HepG2 (cell line): ENCODE measurements around the gene DLG2. TPM values are rescaled to one million over a fixed set of nuclear protein-coding genes. Genes with fewer than 3 reads are reported as not detected.
A peak's percentile ranks its signal among the peaks of the same experiment; 100 is the strongest.

ENCODE experiments used
- CEBPG ChIP-seq: IDR thresholded peaks from 2 replicates; pipeline ENCODE4 v1.6.1; 2016
- FOSL1 ChIP-seq: sonication (generic); formaldehyde crosslinking; IDR thresholded peaks from 2 replicates; pipeline ENCODE4 v1.9.0; 2021; ENCODE audit warnings: missing genetic modification reagents, borderline replicate concordance
- GZF1 ChIP-seq: sonication (generic); formaldehyde crosslinking; IDR thresholded peaks from 2 replicates; pipeline ENCODE4 v1.5.1; 2020; ENCODE audit warnings: mild to moderate bottlenecking, missing genetic modification reagents
- MEF2D ChIP-seq: sonication (generic); formaldehyde crosslinking; IDR thresholded peaks from 2 replicates; pipeline ENCODE4 v1.5.1; 2020; ENCODE audit warnings: mild to moderate bottlenecking, missing genetic modification reagents
- MEIS1 ChIP-seq: sonication (generic); formaldehyde crosslinking; IDR thresholded peaks from 2 replicates; pipeline ENCODE4 v1.9.0; 2021; ENCODE audit warnings: mild to moderate bottlenecking, missing genetic modification reagents, moderate library complexity, borderline replicate concordance
- NR2F6 ChIP-seq, 2 experiments: IDR thresholded peaks; 2 replicates each; pipeline ENCODE4 v1.6.1; 2016; ENCODE audit warnings: antibody characterized with exemption in 1 of 2, mild to moderate bottlenecking in 1 of 2
- PRDM10 ChIP-seq: sonication (generic); formaldehyde crosslinking; IDR thresholded peaks from 2 replicates; pipeline ENCODE4 v1.4.0; 2020; ENCODE audit warnings: low read depth, missing genetic modification reagents
- RARA ChIP-seq: IDR thresholded peaks from 2 replicates; pipeline ENCODE4 v1.6.1; 2016; ENCODE audit warnings: missing genetic modification reagents, missing compliant biosample characterization
- SCMH1 ChIP-seq: sonication (generic); formaldehyde crosslinking; IDR thresholded peaks from 2 replicates; pipeline ENCODE4 v1.9.0; 2021; ENCODE audit warnings: missing genetic modification reagents, mild to moderate bottlenecking, borderline replicate concordance
- STAT5B ChIP-seq: sonication (generic); formaldehyde crosslinking; IDR thresholded peaks from 2 replicates; pipeline ENCODE4 v1.4.0; 2020; ENCODE audit warnings: missing genetic modification reagents
- ZBTB38 ChIP-seq: sonication (generic); formaldehyde crosslinking; IDR thresholded peaks from 2 replicates; pipeline ENCODE4 v1.5.1; 2020; ENCODE audit warnings: mild to moderate bottlenecking, missing genetic modification reagents
- ZFP90 ChIP-seq: sonication (generic); formaldehyde crosslinking; IDR thresholded peaks from 2 replicates; pipeline ENCODE4 v1.8.0; 2022; ENCODE audit warnings: missing genetic modification reagents, mild to moderate bottlenecking, inconsistent platforms, borderline replicate concordance
- ZNF124 ChIP-seq: sonication (generic); formaldehyde crosslinking; IDR thresholded peaks from 2 replicates; pipeline ENCODE4 v1.4.0; 2020; ENCODE audit warnings: missing genetic modification reagents
- ZNF17 ChIP-seq: sonication (generic); formaldehyde crosslinking; IDR thresholded peaks from 2 replicates; pipeline ENCODE4 v1.5.0; 2020; ENCODE audit warnings: mild to moderate bottlenecking, missing genetic modification reagents
- ZNF773 ChIP-seq: sonication (generic); formaldehyde crosslinking; IDR thresholded peaks from 2 replicates; pipeline ENCODE4 v1.4.0; 2020; ENCODE audit warnings: missing genetic modification reagents, borderline replicate concordance
- ZSCAN22 ChIP-seq: sonication (generic); formaldehyde crosslinking; IDR thresholded peaks from 2 replicates; pipeline ENCODE4 v1.4.0; 2020; ENCODE audit warnings: mild to moderate bottlenecking, missing genetic modification reagents
- polyA plus RNA-seq, 8 experiments: library from polyadenylated mRNA; depleted of rRNA in 3 of 8; stranded (reverse) in 7 of 8; unstranded in 1 of 8; fragments of >200 nt; fragmentation: Illumina TruSeq in 4 of 8; extraction: Trizol in 4 of 8; gene quantifications; 2 replicates each; pipeline versions ENCODE4 v1.2.1 to v1.2.3, GENCODE V29; 2011 to 2016; ENCODE audit warnings: low read depth in 4 of 8, missing spikeins in 1 of 8, mixed read lengths in 1 of 8; ENCODE audit not compliant: insufficient read depth in 1 of 8
- total RNA-seq, 5 experiments: library from RNA; depleted of rRNA; stranded (reverse); fragments of >200 nt; fragmentation: Illumina TruSeq; extraction: Trizol; gene quantifications; 2 replicates each; pipeline ENCODE4 v1.2.3, GENCODE V29; 2016; ENCODE audit warnings: low read depth in 1 of 5
- TF ChIP-seq, protein P1 (sequence below): sonication (generic); formaldehyde crosslinking; IDR thresholded peaks from 2 replicates; pipeline ENCODE4 v1.8.1; 2023; ENCODE audit warnings: mild to moderate bottlenecking, missing genetic modification reagents
- TF ChIP-seq, protein P2 (sequence below): sonication (generic); formaldehyde crosslinking; IDR thresholded peaks from 2 replicates; pipeline ENCODE4; 2020; ENCODE audit warnings: missing genetic modification reagents, mild to moderate bottlenecking, borderline replicate concordance
- TF ChIP-seq, protein P3 (sequence below): sonication (generic); formaldehyde crosslinking; IDR thresholded peaks from 2 replicates; pipeline ENCODE4 v1.5.1; 2020; ENCODE audit warnings: missing genetic modification reagents, mild to moderate bottlenecking, borderline replicate concordance

DLG2 gene
- total and polyA plus RNA-seq, 2 of the 13 experiments (the other 11 are each of a cell fraction or from before 2014, with no cell fraction given) = 0.46 to 1.0 TPM

DNA sequence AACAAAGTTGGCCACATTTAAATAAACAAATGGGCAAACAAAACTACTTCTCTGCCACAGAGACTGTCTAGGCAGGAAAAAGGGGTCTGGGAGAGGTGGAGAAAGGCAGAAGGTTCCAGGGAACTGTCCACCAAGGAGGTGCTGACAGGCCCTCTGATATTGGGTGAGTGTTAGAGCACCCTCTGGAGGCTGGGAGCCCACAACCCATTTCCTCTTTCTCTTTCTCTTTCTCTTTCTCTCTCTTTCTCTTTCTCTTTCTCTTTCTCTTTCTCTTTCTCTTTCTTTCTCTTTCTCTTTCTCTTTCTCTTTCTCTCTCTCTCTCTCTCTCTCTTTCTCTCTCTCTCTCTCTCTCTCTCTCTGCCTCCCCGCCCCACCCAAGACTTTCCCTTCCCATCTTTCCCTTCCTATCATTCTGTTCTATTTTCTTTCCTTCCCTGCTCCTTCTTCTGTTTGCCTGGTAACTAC lies 912.8 kb downstream of the DLG2 start (continued):
- TF ChIP-seq MEIS1 (no peak), FOSL1 (CRISPR knock-in tag) (no peak), STAT5B (CRISPR knock-in tag) (peak; percentile 82; the same call in 1 of the 2 replicates), ZNF17 (CRISPR knock-in tag) (no peak), ZNF773 (CRISPR knock-in tag) (peak; percentile 65; the same call in 1 of the 2 replicates), PRDM10 (CRISPR knock-in tag) (no peak), MEF2D (0 out of 2 replicates have a peak, but pooled peaks have one; percentile 33), SCMH1 (CRISPR knock-in tag) (no peak), ZBTB38 (CRISPR knock-in tag) (no peak), ZSCAN22 (CRISPR knock-in tag) (no peak), CEBPG (CRISPR knock-in tag) (no peak), RARA (CRISPR knock-in tag) (peak; percentile 21; the same call in 1 of the 2 replicates), NR2F6 (IDR thresholded peaks at IDR 0.05) (no peak), NR2F6 (CRISPR knock-in tag; IDR thresholded peaks at IDR 0.05) (no peak), ZNF124 (CRISPR knock-in tag) (no peak), ZFP90 (CRISPR knock-in tag) (no peak), GZF1 (CRISPR knock-in tag) (no peak)
- TF ChIP-seq, protein P1, sequence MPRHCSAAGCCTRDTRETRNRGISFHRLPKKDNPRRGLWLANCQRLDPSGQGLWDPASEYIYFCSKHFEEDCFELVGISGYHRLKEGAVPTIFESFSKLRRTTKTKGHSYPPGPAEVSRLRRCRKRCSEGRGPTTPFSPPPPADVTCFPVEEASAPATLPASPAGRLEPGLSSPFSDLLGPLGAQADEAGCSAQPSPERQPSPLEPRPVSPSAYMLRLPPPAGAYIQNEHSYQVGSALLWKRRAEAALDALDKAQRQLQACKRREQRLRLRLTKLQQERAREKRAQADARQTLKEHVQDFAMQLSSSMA (CRISPR knock-in tag) = no peak
- TF ChIP-seq, protein P2, sequence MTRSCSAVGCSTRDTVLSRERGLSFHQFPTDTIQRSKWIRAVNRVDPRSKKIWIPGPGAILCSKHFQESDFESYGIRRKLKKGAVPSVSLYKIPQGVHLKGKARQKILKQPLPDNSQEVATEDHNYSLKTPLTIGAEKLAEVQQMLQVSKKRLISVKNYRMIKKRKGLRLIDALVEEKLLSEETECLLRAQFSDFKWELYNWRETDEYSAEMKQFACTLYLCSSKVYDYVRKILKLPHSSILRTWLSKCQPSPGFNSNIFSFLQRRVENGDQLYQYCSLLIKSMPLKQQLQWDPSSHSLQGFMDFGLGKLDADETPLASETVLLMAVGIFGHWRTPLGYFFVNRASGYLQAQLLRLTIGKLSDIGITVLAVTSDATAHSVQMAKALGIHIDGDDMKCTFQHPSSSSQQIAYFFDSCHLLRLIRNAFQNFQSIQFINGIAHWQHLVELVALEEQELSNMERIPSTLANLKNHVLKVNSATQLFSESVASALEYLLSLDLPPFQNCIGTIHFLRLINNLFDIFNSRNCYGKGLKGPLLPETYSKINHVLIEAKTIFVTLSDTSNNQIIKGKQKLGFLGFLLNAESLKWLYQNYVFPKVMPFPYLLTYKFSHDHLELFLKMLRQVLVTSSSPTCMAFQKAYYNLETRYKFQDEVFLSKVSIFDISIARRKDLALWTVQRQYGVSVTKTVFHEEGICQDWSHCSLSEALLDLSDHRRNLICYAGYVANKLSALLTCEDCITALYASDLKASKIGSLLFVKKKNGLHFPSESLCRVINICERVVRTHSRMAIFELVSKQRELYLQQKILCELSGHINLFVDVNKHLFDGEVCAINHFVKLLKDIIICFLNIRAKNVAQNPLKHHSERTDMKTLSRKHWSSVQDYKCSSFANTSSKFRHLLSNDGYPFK (CRISPR knock-in tag) = no peak
- TF ChIP-seq, protein P3, sequence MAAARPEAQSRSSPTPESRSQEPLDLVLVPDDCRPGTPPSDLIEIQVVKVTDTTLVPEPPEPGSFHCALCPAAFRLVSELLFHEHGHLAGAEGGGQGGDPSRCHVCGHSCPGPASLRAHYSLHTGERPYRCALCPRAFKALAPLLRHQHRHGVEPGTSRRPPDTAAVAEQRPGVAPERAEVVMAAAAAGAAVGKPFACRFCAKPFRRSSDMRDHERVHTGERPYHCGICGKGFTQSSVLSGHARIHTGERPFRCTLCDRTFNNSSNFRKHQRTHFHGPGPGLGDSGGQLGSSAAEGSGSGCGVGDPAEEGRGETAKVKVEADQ = no peak
